Adrenal gland (tissue), 5 donors: ENCODE data around the gene PKN2.

ENCODE experiments used
- POLR2A ChIP-seq, 2 donors: fragments of 450-650 bp; IDR thresholded peaks; one replicate each; pipeline ENCODE4 v1.6.1; 2017; ENCODE audit warnings: antibody characterized with exemption in 2 of 2, mild to moderate bottlenecking in 2 of 2, moderate library complexity in 1 of 2
- TF ChIP-seq, protein P1 (sequence below), 6 experiments: fragments of 450-650 bp in 4 of 6; fragments of 200-600 bp in 2 of 6; sonication (generic) in 1 of 6; IDR thresholded peaks; 1 replicate in 5 of 6; 2 replicates in 1 of 6; pipeline versions ENCODE4 v1.5.1 to v1.8.0; 2016 to 2021; ENCODE audit warnings: antibody characterized with exemption in 6 of 6, mild to moderate bottlenecking in 2 of 6, moderate library complexity in 1 of 6
- donor health status: DM: no; HTN: no; CAD: no.

DNA sequence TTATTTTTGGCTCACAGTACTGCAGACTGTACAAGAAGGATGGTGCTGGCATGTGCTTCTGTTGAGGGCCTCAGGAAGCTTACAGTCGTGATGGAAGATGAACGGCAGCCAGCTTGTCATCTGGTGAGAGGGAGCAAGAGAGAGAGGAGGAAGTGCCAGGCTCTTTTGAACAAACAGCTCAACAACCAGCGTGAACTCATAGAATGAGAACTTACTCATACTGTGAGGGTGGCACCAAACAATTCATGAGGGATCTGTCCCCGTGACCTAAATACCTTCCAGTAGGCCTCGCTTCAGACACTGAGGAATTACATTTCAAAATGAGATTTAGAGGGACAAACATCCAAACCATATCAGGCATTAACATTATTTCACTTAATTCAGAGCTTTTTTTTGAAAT lies 84.7 kb downstream of the PKN2 start:
- no peak for TF ChIP-seq POLR2A (IDR thresholded peaks at IDR 0.05)
- TF ChIP-seq, protein P1, sequence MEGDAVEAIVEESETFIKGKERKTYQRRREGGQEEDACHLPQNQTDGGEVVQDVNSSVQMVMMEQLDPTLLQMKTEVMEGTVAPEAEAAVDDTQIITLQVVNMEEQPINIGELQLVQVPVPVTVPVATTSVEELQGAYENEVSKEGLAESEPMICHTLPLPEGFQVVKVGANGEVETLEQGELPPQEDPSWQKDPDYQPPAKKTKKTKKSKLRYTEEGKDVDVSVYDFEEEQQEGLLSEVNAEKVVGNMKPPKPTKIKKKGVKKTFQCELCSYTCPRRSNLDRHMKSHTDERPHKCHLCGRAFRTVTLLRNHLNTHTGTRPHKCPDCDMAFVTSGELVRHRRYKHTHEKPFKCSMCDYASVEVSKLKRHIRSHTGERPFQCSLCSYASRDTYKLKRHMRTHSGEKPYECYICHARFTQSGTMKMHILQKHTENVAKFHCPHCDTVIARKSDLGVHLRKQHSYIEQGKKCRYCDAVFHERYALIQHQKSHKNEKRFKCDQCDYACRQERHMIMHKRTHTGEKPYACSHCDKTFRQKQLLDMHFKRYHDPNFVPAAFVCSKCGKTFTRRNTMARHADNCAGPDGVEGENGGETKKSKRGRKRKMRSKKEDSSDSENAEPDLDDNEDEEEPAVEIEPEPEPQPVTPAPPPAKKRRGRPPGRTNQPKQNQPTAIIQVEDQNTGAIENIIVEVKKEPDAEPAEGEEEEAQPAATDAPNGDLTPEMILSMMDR (IDR thresholded peaks at IDR 0.05) = no peak
